GF-D8 (cell line): ENCODE measurements around the gene MCEE.

Source experiments
- DNase-seq: peaks from one replicate; lab custom pipeline; 2025; lab: John Stamatoyannopoulos, UW

MCEE gene

DNA sequence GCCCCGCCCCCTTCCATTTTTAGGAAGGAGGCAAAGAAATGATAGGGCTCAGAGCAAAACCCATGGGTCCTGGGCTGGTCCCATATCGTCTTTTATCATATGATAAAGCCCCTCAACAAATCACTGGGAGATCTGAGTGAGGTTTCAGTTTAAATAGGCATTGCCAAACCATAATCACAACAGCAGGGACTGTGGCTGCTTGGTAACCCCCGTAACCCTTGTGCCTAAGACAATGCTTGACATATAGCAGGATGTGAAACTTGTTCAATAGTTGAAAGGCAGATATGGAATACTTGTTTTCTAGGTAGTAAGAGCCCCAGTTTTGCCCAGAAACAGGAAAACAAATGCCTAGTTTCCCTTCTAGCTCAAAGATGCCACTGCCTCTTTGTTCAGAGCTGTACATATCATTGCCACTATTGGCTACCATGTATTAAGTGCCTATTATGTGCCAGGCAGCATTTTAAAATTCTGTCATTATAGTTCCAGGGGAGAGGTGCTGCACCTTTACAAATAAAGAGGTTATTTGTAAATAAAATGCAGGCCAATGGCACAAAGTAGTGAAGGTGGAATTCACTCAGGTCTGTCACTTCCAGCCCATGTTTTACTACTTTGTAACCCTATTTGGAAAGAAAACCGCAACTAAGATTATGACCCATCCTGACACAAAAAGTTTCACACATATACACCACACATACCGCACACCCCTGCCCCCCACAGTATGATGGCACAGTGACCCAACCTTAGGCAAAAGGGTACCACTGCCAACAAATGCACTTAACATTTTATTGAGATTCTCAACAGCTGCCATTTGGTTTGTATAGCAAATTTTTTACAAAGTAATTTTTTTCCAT, 47.4 kb downstream of the MCEE start:
- no peak for DNase-seq

DNA sequence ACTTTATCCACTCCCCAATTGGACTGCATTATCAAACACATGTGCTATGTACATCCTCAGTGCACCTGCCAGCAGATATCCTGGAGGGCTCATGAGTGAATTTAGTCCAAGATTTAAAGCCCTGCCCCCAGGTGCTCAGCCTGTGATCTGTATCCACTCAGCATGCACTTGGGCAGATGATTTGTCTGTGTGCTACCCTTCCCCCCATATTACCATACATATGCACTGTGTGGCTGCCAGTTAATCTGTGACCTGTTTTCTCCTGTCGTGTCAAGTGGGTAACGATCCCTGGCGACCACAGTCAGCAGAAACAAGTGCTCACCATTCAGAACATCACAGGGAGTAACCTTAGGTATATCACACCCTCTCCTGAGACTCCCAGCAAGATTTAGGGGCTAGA, 51.4 kb downstream of the MCEE start:
- no peak for DNase-seq

DNA sequence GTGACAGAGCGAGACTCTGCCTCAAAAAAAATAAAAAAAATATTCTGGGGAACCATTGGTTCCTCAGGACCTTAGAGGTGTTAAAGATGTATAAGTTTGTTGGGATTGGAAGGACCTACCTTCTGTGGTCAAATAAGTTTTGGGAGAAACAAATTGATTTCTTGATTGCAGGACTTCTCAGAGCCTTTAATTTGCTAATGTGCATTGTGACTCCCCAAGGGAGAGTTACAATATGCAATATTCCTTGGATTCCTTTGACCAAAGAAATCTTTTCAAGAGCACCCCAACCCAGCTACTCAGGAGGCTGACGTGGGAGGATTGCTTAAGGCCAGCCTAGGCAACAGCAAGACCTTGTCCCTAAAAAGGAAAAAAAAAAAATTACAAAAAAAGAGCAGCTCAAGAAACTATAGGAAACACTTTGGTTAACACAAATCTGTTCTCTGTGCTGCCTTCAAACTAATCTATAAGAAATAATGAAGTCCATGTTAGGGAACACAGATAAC, 55.1 kb downstream of the MCEE start:
- no peak for DNase-seq

DNA sequence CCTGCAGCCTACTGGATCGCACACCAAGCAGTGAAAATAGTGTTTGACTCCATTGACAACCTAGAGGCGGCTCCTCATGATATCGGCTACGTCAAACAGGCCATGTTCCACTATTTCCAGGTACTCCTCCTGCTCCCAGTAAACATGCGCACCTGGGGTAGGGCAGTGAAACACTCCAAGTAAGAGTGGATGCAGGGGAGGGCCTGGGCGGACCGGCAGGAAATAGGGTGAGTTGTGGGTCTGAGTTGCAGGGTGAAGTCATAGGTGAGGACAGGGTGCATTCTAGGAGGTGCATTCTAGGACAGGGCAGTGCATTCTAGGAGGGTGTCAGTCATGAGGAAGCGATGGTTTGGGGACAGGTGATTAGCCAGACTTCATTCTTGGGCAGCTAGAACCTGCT, 56.6 kb downstream of the MCEE start:
- no peak for DNase-seq

DNA sequence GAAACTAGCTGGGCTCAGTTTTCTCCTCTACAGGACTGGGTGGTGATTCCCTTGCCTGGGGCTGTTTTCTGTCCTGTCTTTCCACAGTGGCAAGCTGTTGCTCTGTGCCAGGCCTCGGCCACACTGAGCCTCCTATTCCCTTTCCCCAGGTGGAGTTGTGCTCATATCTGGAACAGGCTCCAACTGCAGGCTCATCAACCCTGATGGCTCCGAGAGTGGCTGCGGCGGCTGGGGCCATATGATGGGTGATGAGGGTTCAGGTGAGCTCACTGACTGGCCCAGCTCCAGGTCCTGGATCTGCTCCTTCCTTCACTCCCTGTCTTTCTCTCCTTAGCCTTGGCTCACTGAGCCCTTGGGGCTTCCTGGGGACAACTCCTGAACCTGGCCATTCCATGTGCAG, 57.5 kb downstream of the MCEE start:
- DNase-seq = no peak

DNA sequence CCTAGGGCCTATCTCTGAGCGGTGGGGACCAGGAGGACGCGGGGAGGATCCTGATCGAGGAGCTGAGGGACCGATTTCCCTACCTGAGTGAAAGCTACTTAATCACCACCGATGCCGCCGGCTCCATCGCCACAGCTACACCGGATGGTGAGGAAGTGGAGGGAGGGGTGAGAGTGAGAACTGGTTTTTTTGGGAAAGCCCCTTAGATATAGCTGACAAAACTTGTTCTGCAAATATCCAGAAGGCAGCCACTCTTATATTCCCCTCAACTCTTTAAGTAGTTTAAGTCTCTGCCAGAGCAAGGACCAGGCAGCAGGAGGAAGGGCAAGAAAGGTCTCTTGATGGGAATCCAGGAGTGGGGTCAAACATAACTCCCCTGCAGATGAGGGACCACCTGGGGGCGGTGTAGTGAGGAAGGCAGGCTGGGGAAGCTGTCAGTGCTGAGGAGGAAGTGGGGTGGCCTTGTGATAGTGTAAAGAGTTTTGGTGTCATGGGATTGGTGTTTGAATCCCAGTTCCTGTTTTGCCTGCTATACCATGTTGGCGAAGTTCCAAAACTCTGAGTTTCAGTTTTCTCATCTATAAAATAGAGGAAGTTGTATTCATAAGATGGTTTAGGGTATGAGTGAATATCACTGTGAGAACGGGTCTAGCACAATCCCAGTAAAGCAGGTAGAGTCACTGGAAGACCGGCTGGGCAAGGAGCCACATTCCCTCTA, 58.2 kb downstream of the MCEE start:
- DNase-seq = peak; percentile 88

DNA sequence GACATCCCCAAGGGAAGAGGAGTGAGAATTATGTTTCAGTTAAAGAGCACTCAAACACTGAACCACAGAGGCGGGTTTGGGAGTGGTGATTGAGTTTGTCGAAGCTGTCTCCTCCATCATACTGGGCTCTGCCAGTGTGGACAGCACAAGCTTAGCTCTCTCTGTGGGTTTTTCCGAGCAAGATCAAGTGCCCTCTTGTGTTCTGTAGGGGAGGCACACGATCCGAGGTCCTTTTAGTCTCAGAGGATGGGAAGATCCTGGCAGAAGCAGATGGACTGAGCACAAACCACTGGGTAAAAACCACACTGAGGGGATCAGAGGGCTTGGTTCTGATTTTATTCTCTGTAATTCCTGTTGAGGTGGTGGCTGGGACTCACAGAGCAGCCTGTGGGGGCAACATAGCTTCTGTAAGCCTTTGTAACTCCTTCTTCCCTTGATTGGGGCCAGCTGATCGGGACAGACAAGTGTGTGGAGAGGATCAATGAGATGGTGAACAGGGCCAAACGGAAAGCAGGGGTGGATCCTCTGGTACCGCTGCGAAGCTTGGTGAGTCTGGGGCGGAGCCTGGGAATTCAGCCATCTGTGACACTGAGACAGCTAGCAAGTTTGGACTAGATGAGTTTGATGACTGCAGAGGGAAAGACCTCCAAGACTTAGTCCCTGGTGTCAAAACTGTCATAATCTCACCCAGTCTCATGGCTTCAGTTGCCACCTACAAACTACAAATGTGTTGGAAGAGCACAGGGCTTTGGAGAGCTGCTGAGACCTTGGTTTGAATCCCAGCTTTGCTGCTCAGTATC, 59.5 kb downstream of the MCEE start:
- DNase-seq = no peak

DNA sequence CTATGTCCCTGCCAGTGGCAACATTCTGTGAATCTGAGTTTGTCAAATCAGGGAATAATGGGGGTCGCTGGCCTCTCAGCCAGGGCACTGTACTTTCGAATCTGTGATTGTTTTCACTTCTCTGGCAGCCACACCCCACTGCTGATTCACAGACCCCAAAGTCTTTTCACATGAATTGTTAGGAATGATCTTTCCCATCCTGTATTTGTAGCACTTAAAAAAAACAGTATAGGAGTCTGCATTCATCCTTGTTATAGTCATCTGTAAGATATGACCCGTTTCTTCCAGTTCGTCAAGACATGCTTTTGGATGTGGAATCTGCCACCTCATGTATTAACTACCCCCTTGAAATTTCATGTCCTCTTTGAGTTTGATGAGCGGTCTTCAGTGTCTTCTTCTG, 60.7 kb downstream of the MCEE start:
- no peak for DNase-seq

DNA sequence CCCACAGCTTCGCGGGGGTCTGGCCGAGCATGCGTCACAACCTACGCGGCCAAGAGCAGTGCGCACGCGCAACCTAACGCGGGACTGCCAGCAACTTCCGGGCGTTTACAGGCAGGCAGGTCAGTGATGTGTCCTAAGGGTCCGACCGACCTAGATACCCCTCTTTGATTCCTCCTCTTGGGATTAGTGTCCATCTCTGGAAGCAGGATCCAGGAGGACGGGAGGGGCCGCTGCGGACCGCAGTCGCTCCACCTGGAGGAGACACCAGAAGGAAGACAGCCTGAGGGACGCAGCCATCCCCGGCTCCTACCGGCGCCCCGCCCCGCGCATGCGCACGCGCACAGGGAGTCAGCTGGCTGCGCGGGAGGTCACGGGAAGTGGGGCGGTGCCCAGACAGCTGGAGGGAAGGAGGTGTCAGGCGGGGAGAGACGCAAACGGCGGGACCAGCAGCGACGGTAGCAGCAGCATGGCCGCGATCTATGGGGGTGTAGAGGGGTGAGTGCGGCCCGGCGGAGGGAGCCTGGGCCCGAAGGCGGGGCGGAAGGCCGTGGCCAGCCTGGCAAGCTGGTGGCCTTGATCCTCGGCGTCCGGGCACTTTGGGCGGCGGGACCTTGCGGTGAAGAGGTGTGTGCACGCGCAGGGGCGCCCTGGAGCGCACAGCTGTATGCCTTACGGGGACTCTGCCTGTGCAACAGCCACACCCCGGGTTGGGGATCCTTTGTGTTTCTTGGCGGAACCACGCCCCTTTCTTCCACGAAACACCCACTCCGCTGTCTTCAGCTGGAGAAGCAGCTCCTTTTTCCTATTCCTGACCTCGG, 61.6 kb downstream of the MCEE start, which contains the start of gene NAGK:
NAGK (plus strand) TSS at position 431 of the 818 bp plus-strand sequence; CDS start at position 467, 36 bp downstream.
- peak; percentile 85 for DNase-seq

DNA sequence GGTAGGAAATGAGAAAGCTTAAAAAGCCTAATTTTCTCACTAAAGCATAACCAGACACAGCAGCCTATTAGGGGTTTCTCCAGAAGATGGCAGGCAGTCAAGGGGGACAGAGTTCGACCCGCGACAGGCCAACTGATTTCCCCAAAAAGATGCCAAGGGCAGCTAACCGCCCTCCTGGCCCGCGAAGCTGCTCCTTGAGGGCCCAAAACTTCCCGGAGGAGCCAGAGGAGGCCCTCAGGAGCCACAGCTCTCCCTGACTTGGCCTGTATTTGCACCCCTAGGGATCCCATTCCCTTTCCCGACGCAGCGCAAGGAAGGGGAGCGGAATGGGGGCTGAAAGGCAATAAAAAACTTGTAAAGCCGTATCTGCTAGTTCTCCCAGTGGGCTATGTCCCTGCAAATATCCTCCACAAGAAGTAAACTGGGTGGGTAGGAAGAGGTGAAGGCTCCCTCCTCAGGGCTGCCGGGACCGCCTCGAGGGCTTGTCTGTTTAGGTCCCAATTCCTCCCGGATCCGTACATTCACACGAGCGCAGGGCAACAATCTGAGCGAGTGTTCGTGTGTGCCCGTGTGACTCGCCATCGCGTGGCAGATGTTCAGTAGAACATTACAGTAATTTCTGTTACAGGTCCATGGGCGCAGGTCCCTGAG, 62.3 kb downstream of the MCEE start:
- no peak for DNase-seq

DNA sequence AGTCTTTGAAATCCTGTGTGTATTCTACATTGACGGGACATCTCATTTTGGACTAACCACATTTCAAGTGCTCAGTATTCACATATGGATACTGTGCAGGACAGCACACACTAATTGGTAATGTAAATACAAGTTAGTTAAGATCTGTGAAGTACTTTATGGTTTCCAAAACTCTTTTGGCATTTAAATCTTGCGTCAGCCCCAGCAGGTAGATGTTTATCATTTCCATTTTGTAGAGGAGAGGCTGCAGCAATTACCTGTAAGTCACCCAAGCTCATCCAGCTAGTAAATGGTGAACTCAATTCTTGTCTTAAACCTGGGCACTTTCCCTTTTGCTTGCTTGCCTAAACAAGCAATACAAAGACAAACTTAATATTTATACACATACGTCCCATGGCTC, 63.2 kb downstream of the MCEE start:
- no peak for DNase-seq

DNA sequence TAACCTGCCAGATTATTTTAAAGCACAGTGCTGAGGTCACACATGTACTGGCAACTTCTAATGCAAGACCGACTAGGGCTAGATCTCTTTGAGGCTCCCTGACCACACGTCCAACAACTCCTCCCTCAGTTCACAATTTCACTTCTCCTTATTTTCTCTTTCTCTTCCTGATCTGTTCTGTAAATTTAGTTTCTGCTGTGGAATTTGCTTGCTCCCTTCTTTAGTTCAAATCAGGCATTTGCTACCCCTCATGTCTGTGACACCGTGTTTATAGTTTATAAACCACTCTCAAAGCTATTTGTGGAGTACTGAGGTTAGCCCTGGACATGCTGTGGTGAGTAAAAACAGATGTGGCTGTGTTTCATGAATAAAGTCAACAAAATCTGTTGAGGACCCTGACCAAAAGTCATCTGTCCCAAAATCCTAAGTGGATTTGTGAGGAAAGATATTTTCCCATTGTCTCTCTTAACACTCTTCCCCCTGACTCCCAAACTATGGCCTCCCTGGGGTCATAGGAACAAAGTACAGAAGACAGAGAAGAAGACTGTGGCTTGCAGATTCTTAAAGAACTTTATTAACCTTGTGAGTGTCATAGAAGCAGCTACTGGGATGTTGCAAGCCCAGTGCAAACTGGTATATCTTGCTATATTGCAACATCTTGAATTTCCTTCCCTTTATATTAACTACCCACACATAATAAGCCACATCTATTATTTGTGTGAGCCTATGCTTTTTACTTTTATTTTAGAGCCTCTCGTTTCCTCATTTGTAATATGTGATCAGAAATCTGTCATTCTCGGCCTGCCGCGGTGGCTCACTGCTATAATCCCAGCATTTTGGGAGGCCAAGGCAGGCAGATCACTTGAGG, 65.0 kb downstream of the MCEE start:
- peak; percentile 97 for DNase-seq

DNA sequence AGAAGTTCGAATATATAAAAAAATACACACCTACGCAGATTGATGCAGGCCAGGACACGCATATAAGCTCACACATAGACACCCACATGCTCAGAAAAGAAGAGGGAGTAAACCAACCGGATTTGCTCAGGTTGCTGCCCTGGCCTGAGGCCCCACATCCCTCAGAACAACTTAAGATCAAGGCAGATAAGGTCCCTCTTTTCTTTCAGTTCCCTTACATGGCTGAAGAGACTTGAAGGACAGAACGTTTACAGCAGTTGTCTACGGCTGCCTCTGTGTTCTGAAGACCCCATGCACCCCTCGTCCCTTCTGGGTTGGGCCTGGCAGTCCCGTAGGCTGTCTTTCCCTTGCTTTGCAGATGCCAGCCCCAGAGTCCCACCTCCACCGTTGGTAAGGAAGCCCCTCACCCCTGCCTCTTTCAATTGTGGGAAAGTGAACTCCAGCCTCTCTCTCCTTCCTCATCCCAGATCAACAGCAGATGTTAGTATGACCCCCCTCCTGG, 65.9 kb downstream of the MCEE start:
- peak; percentile 31 for DNase-seq

DNA sequence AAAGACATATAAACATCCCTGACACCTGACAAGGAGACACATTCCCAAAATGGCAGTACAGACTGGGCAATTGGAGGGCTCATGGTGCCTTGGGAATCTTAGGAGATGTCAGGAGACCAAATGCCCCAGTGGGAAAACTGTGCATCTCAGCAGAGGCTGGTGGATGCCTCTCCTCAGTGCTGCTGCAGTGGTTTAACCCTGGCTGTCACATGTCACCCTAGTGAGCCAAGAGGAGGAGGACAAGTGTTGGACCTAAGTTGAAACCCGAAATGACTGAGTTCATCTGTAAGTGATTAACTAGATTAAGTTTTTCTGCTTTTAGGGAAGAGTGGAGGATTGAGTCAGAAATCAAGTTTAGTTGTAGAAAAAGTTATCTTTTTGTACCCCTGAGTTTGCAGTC, 66.8 kb downstream of the MCEE start:
- no peak for DNase-seq

DNA sequence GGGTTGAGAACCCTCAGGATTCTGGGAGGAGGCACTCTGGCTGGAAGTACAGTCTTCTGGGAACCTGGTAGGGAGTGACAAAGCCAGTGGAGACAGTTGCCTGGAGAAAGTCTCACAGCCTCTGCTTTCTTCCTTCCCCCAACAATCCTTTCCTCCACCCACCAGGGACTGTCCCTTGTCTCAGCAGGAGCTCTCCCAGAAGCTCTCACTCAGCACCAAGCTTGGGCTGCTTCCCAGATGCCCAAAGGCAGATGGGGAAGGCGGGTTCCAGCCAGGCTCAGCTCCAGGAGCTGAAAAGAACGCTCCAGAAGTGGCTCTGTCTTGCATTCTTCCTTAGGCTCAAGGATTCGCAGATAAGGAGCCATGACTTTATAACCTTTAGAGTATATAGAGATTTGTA, 69.2 kb downstream of the MCEE start:
- DNase-seq = no peak

DNA sequence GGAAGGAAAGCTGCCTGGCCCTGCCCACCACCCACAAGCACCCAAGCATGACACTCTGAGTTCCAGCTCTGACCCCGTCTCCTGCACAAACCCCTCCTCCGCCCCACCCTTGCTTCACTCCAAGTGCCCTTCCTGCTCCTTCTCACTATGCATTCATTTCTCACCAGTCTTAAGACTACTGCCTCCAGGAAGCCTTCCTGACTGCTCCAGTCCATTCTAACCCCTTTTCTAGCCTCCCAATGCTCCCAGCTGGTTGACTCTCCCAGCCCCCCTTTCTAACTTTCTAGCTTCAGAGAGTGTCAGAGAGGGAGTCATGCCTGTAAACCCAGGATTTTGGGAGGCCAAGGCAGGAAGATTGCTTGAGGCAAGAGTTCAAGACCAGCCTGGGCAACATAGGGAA, 69.8 kb downstream of the MCEE start:
- no peak for DNase-seq
